ENCODE data around the gene EMC10.
A peak's percentile ranks its signal among the peaks of the same experiment; 100 is the strongest.

Gene EMC10

GRCh38 chr19:50510700-50511068 is 34.4 kb downstream of the EMC10 start:
- ChIA-PET CTCF (interaction anchor here (0.6 to 1.7 kb wide), 6 partner anchors 45 to 411 kb away, joined by 3 to 5 read pairs (median 4); no protein-coding TSS in a partner anchor), POLR2A (interaction anchor here (0.6 kb wide), 1 partner anchor 10 kb away, joined by 3 read pairs; no protein-coding TSS in a partner anchor)
- no peak for TF ChIP-seq CTCF (IDR thresholded peaks at IDR 0.05; ENCODE audit: control extremely low read depth, extremely low read depth, low read depth, missing control alignments)
- DNase-seq (ENCODE audit: extremely low spot score) = no peak

GRCh38 chr19:50511069-50511822 is 34.9 kb downstream of the EMC10 start, which contains the start of gene JOSD2:
JOSD2 (minus strand) TSS chr19:50511191; CDS start chr19:50510431, 760 bp downstream.
- ChIA-PET CTCF (interaction anchor here (0.6 to 1.7 kb wide), 7 partner anchors 26 to 411 kb away, joined by 3 to 4 read pairs (median 3); no protein-coding TSS in a partner anchor), POLR2A (interaction anchor here (0.6 to 0.7 kb wide), 2 partner anchors 10 to 48 kb away, joined by 3 to 8 read pairs; no protein-coding TSS in a partner anchor)

GRCh38 chr19:50512112-50512998 is 36.0 kb downstream of the EMC10 start:
- ChIA-PET POLR2A (no interaction called here), CTCF (interaction anchor here (1.1 to 1.7 kb wide), 4 partner anchors 24 to 155 kb away, joined by 3 to 4 read pairs (median 3); no protein-coding TSS in a partner anchor)
- DNase-seq (ENCODE audit: extremely low spot score) = no peak
- no peak for TF ChIP-seq CTCF (IDR thresholded peaks at IDR 0.05; ENCODE audit: control extremely low read depth, extremely low read depth, low read depth, missing control alignments)

More at GRCh38 chr19:50511069-50511822, 34.9 kb downstream of the EMC10 start, which contains the start of gene JOSD2:
- TF ChIP-seq CTCF (IDR thresholded peaks at IDR 0.05; ENCODE audit: control extremely low read depth, extremely low read depth, low read depth, missing control alignments) = no peak
- DNase-seq (ENCODE audit: extremely low spot score) = peak; percentile 99

- ChIA-PET POLR2A (no interaction called here), CTCF (no interaction called here)
- TF ChIP-seq CTCF (IDR thresholded peaks at IDR 0.05; ENCODE audit: control extremely low read depth, extremely low read depth, low read depth, missing control alignments) = no peak
- no peak for DNase-seq (ENCODE audit: extremely low spot score)
These were observed 36.9 kb downstream of the EMC10 start for GRCh38 chr19:50512999-50513745.

GRCh38 chr19:50513746-50514345 is 37.5 kb downstream of the EMC10 start, which contains the start of gene ASPDH:
ASPDH (minus strand) TSS chr19:50513913; CDS start chr19:50513823, 90 bp downstream.
- CTCF ChIA-PET = interaction anchor here (1.4 kb wide), 1 partner anchor 42 kb away, joined by 3 read pairs; no protein-coding TSS in a partner anchor
- DNase-seq (ENCODE audit: extremely low spot score) = no peak
- TF ChIP-seq CTCF (IDR thresholded peaks at IDR 0.05; ENCODE audit: control extremely low read depth, extremely low read depth, low read depth, missing control alignments) = no peak
- POLR2A ChIA-PET = no interaction called here
